Gastrocnemius medialis (tissue), 4 donors: ENCODE measurements around the gene STPG1.

Experiments
- POLR2A ChIP-seq, 2 donors: fragments of 450-650 bp; IDR thresholded peaks; one replicate each; pipeline ENCODE4 v1.6.1; 2017; ENCODE audit warnings: antibody characterized with exemption in 2 of 2, mild to moderate bottlenecking in 2 of 2, moderate library complexity in 2 of 2
- TF ChIP-seq, protein P1 (sequence below), 5 experiments: fragments of 450-650 bp in 3 of 5; fragments of 200-600 bp in 2 of 5; sonication (generic) in 2 of 5; IDR thresholded peaks in 4 of 5; conservative IDR thresholded peaks in 1 of 5; 1 replicate in 4 of 5; 2 replicates in 1 of 5; pipeline ENCODE4 v1.5.1; 2016 to 2019; ENCODE audit warnings: antibody characterized with exemption in 5 of 5, mild to moderate bottlenecking in 3 of 5, moderate library complexity in 3 of 5

DNA sequence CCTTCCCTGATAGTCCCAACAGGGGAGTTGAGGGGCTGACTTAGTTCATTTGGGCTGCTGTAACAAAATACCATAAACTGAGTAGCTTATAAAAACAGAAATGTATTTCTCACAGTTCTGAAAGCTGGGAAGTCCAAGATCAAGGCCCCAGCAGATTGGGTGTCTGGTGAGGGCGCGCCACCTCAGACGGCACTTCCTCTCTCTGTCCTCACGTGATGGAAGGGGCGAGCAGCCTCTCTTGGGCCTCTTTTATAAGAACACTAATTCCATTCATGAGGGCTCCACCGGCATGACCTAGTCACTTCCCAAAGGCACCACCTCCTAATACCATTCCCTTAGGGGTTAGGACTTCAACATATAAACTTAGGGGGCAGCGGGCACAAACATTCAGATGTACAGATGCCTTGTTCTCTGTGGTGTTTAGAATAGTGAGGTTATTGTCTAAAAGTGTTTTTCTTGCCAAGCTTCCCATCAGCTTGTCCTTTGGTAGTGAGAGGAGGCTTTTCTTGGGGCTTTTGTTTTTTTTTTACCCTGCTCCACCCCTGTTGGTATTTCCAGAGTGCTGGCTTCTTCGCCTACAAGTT is 22.3 kb upstream of the STPG1 start:
- TF ChIP-seq, protein P1, sequence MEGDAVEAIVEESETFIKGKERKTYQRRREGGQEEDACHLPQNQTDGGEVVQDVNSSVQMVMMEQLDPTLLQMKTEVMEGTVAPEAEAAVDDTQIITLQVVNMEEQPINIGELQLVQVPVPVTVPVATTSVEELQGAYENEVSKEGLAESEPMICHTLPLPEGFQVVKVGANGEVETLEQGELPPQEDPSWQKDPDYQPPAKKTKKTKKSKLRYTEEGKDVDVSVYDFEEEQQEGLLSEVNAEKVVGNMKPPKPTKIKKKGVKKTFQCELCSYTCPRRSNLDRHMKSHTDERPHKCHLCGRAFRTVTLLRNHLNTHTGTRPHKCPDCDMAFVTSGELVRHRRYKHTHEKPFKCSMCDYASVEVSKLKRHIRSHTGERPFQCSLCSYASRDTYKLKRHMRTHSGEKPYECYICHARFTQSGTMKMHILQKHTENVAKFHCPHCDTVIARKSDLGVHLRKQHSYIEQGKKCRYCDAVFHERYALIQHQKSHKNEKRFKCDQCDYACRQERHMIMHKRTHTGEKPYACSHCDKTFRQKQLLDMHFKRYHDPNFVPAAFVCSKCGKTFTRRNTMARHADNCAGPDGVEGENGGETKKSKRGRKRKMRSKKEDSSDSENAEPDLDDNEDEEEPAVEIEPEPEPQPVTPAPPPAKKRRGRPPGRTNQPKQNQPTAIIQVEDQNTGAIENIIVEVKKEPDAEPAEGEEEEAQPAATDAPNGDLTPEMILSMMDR (IDR thresholded peaks at IDR 0.05 in 4 of 5, conservative IDR thresholded peaks at IDR 0.05 in 1 of 5), result no peak
- TF ChIP-seq POLR2A (IDR thresholded peaks at IDR 0.05), result no peak
